ENCODE measurements around the gene LSM5. TPM values are rescaled to one million over a fixed set of nuclear protein-coding genes. Genes with fewer than 3 reads are reported as not detected.
A peak's percentile ranks its signal among the peaks of the same experiment; 100 is the strongest.

The LSM5 gene
- total and polyA plus RNA-seq, 2 of the 4 experiments (the other 2 are of a cell fraction), result 5.0 to 26.5 TPM

DNA sequence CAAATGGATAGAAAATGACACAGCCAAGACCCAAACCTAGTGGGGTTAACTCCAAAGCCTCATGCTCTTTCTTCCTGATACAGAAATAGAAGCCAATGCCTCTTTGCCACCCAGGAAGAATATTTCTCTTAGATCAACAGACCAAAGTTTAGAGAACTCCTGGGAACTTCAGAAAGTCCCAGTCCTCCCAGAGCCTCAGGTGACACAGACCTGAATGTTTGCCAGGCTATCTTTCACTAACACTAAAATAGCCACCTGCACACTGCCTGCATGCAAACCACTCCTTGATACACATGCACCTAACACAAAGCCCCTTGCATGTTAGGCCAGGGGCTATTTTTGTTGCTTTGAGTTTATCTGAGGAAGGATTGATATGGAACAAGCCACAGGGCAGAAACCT is 27.7 kb downstream of the LSM5 start:
- POLR2A ChIA-PET (ENCODE audit: unreplicated experiment), result no interaction called here
- no peak for ATAC-seq (ENCODE audit: low read depth)
- H2AK9ac ChIP-seq (replicated peaks; ENCODE audit: low read depth, low read length, poor library complexity), result peak overlapping the region; percentile 10

More for the DNA sequence above, 27.7 kb downstream of the LSM5 start:
- Histone ChIP-seq H3K4me3 (ENCODE audit: insufficient read depth, low read depth, low read length) (no peak overlapping the region), H3K27ac (ENCODE audit: insufficient read depth, low read length) (no peak overlapping the region), H3K4ac (ENCODE audit: low read depth, low read length) (no peak overlapping the region), H2AFZ (replicated peaks; ENCODE audit: low read length, poor library complexity) (no peak overlapping the region), H3K36me3 (ENCODE audit: control insufficient read depth, insufficient read depth, low read length) (no peaks in the 10 kb centered on the region), H3K23ac (ENCODE audit: low read depth, low read length) (no peak overlapping the region), H2AK5ac (ENCODE audit: low read depth, low read length) (no peak overlapping the region), H3K4me2 (ENCODE audit: low read depth, low read length) (no peak overlapping the region), H4K8ac (ENCODE audit: low read depth in 2 of 2, low read length in 2 of 2) (no peak overlapping the region), H2BK5ac (ENCODE audit: low read depth, low read length, poor library complexity, severe bottlenecking) (no peak overlapping the region), H4K20me1 (ENCODE audit: insufficient read depth, low read length) (no peaks in the 10 kb centered on the region), H3K27me3 (ENCODE audit: control insufficient read depth, insufficient read depth, low read length) (no peaks in the 10 kb centered on the region), H2BK20ac (ENCODE audit: low read depth, low read length) (no peak overlapping the region), H3K9me1 (ENCODE audit: insufficient read depth, low read length) (no peaks in the 10 kb centered on the region), H4K5ac (ENCODE audit: low read depth, low read length) (no peak overlapping the region), H3K18ac (ENCODE audit: low read depth, low read length) (no peak overlapping the region), H3K9ac (ENCODE audit: low read depth, low read length) (no peak overlapping the region), H2BK15ac (ENCODE audit: low read depth, low read length) (no peak overlapping the region), H3K56ac (ENCODE audit: extremely low read depth, insufficient read depth, low read length) (no peak overlapping the region), H3K4me1 (ENCODE audit: control insufficient read depth, insufficient read depth, low read length) (no peaks in the 10 kb centered on the region), H2BK120ac (ENCODE audit: low read depth, low read length) (no peak overlapping the region), H3K14ac (replicated peaks; ENCODE audit: low read depth, low read length) (no peak overlapping the region), H3K79me1 (ENCODE audit: low read depth in 1 of 2, low read length in 2 of 2) (no peaks in the 10 kb centered on the region), H3K9me3 (ENCODE audit: control insufficient read depth, insufficient read depth, low read length) (no peaks in the 10 kb centered on the region), H4K91ac (ENCODE audit: insufficient read depth, low read depth, low read length) (no peak overlapping the region)
- BruUV-seq (replicated peaks), result no TSS peak
- in situ Hi-C loops (cut with MboI; ENCODE audit: low sequenced_read_pairs) (no loop called here), dilution Hi-C loops (cut with HindIII; ENCODE audit: low sequenced_read_pairs, unreplicated experiment) (no loop called here), intact Hi-C loops (cut with micrococcal nuclease) (no loop called here)
- TF ChIP-seq NFE2L2 (IDR thresholded peaks at IDR 0.05; ENCODE audit: low read depth, low read length) (no peak), MXI1 (IDR thresholded peaks at IDR 0.05; ENCODE audit: borderline replicate concordance, low read depth, low read length) (no peak), BHLHE40 (IDR thresholded peaks at IDR 0.05; ENCODE audit: low read depth, low read length) (no peak), MAZ (IDR thresholded peaks at IDR 0.05; ENCODE audit: borderline replicate concordance, low read depth, low read length) (no peak), POLR2A (IDR thresholded peaks at IDR 0.05; ENCODE audit: low read depth, low read length) (no peak), RAD21 (IDR thresholded peaks at IDR 0.05; ENCODE audit: low read length) (no peak), CEBPB (IDR thresholded peaks at IDR 0.05; ENCODE audit: low read depth, low read length) (no peak), MAFK (IDR thresholded peaks at IDR 0.05; ENCODE audit: low read depth, low read length) (no peak), FOS (IDR thresholded peaks at IDR 0.05; ENCODE audit: low read depth, low read length) (no peak), SMC3 (IDR thresholded peaks at IDR 0.05; ENCODE audit: low read depth, low read length) (no peak), RCOR1 (IDR thresholded peaks at IDR 0.05; ENCODE audit: insufficient replicate concordance, low read length) (no peak), RFX5 (IDR thresholded peaks at IDR 0.05; ENCODE audit: low read depth, low read length) (no peak), CHD1 (IDR thresholded peaks at IDR 0.05; ENCODE audit: low read depth, low read length) (no peak)
- TF ChIP-seq, protein P1, sequence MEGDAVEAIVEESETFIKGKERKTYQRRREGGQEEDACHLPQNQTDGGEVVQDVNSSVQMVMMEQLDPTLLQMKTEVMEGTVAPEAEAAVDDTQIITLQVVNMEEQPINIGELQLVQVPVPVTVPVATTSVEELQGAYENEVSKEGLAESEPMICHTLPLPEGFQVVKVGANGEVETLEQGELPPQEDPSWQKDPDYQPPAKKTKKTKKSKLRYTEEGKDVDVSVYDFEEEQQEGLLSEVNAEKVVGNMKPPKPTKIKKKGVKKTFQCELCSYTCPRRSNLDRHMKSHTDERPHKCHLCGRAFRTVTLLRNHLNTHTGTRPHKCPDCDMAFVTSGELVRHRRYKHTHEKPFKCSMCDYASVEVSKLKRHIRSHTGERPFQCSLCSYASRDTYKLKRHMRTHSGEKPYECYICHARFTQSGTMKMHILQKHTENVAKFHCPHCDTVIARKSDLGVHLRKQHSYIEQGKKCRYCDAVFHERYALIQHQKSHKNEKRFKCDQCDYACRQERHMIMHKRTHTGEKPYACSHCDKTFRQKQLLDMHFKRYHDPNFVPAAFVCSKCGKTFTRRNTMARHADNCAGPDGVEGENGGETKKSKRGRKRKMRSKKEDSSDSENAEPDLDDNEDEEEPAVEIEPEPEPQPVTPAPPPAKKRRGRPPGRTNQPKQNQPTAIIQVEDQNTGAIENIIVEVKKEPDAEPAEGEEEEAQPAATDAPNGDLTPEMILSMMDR (conservative IDR thresholded peaks at IDR 0.05; ENCODE audit: low read depth, low read length), result no peak
- TF ChIP-seq, protein P2, sequence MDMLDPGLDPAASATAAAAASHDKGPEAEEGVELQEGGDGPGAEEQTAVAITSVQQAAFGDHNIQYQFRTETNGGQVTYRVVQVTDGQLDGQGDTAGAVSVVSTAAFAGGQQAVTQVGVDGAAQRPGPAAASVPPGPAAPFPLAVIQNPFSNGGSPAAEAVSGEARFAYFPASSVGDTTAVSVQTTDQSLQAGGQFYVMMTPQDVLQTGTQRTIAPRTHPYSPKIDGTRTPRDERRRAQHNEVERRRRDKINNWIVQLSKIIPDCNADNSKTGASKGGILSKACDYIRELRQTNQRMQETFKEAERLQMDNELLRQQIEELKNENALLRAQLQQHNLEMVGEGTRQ (IDR thresholded peaks at IDR 0.05; ENCODE audit: low read depth, low read length), result no peak
- TF ChIP-seq, protein P3, sequence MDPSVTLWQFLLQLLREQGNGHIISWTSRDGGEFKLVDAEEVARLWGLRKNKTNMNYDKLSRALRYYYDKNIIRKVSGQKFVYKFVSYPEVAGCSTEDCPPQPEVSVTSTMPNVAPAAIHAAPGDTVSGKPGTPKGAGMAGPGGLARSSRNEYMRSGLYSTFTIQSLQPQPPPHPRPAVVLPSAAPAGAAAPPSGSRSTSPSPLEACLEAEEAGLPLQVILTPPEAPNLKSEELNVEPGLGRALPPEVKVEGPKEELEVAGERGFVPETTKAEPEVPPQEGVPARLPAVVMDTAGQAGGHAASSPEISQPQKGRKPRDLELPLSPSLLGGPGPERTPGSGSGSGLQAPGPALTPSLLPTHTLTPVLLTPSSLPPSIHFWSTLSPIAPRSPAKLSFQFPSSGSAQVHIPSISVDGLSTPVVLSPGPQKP (IDR thresholded peaks at IDR 0.05; ENCODE audit: borderline replicate concordance, low read depth, low read length), result no peak
- CTCF ChIA-PET, result no interaction called here
- no peak for DNase-seq
